SK-N-SH treated with all-trans-retinoic acid at 6 μM for 48 hours (cell line): ENCODE results near the gene VAMP1.

Experiments used
- ARNTL ChIP-seq: fragments of 450-650 bp; formaldehyde crosslinking; IDR thresholded peaks from 2 replicates; pipeline ENCODE4 v1.5.0; 2020; ENCODE audit warnings: low read depth, mild to moderate bottlenecking, moderate library complexity, borderline replicate concordance
- ISL1 ChIP-seq: fragments of 250-450 bp; sonication (Bioruptor Pico); IDR thresholded peaks from 2 replicates; pipeline ENCODE4 v2.1.2; 2022; ENCODE audit warnings: mild to moderate bottlenecking, moderate library complexity
- OSR1 ChIP-seq: fragments of 250-450 bp; sonication (Bioruptor Pico); IDR thresholded peaks from 2 replicates; pipeline ENCODE4 v1.8.0; 2022; ENCODE audit warnings: moderate library complexity, mild to moderate bottlenecking, inconsistent platforms
- PPARA ChIP-seq: fragments of 250-450 bp; sonication (Bioruptor Pico); IDR thresholded peaks from 2 replicates; pipeline ENCODE4 v1.5.0; 2020; ENCODE audit warnings: mild to moderate bottlenecking, borderline replicate concordance
- RARB ChIP-seq: fragments of 250-450 bp; sonication (Bioruptor Pico); IDR thresholded peaks from 2 replicates; pipeline ENCODE4 v1.8.0; 2021; ENCODE audit warnings: mild to moderate bottlenecking, moderate library complexity
- TCF4 ChIP-seq: fragments of 250-450 bp; sonication (Bioruptor Pico); IDR thresholded peaks from 2 replicates; pipeline ENCODE4 v1.8.0; 2021; ENCODE audit warnings: mild to moderate bottlenecking, moderate library complexity, borderline replicate concordance
- TSHZ2 ChIP-seq: fragments of 250-450 bp; sonication (Bioruptor Pico); IDR thresholded peaks from 2 replicates; pipeline ENCODE4 v1.5.0; 2020; ENCODE audit warnings: mild to moderate bottlenecking, moderate library complexity
- TF ChIP-seq, protein P1 (sequence below): fragments of 250-450 bp; sonication (Bioruptor Pico); IDR thresholded peaks from 2 replicates; pipeline ENCODE4 v1.8.0; 2020; ENCODE audit warnings: mild to moderate bottlenecking, moderate library complexity, borderline replicate concordance
- TF ChIP-seq, protein P2 (sequence below): fragments of 250-450 bp; sonication (Bioruptor Pico); IDR thresholded peaks from 2 replicates; pipeline ENCODE4 v1.8.0; 2021; ENCODE audit warnings: low read depth, mild to moderate bottlenecking, moderate library complexity, borderline replicate concordance
- TF ChIP-seq, protein P3 (sequence below): fragments of 250-450 bp; sonication (Bioruptor Pico); IDR thresholded peaks from 2 replicates; pipeline ENCODE4 v1.5.1; 2021; ENCODE audit warnings: mild to moderate bottlenecking, moderate library complexity

DNA sequence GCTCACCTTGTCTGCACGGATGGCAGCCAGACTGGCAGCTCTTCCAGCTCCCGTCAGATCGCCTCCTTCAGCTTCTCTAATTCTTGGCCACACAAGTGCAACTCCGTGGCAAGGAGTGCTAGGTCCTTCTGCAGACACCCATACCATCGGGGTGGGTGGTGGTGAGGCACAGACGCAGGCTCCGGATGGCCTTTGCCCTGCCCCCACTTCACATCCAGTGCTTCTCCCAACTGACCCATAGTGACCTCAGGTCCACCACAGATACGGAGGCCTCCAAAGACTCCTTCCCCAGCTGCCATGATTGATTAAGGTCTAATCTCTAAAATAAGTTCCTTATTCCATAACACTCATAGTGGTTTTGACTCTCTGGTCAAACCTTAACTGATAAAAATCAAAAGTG lies 45.6 kb downstream of the VAMP1 start:
- TF ChIP-seq, protein P1, sequence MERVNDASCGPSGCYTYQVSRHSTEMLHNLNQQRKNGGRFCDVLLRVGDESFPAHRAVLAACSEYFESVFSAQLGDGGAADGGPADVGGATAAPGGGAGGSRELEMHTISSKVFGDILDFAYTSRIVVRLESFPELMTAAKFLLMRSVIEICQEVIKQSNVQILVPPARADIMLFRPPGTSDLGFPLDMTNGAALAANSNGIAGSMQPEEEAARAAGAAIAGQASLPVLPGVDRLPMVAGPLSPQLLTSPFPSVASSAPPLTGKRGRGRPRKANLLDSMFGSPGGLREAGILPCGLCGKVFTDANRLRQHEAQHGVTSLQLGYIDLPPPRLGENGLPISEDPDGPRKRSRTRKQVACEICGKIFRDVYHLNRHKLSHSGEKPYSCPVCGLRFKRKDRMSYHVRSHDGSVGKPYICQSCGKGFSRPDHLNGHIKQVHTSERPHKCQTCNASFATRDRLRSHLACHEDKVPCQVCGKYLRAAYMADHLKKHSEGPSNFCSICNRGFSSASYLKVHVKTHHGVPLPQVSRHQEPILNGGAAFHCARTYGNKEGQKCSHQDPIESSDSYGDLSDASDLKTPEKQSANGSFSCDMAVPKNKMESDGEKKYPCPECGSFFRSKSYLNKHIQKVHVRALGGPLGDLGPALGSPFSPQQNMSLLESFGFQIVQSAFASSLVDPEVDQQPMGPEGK (CRISPR knock-in tag): no peak
- TF ChIP-seq TCF4 (CRISPR knock-in tag) (no peak), RARB (CRISPR knock-in tag) (no peak), ARNTL (no peak), OSR1 (CRISPR knock-in tag) (no peak), TSHZ2 (CRISPR knock-in tag) (no peak), PPARA (no peak), ISL1 (CRISPR knock-in tag) (no peak)
- TF ChIP-seq, protein P2, sequence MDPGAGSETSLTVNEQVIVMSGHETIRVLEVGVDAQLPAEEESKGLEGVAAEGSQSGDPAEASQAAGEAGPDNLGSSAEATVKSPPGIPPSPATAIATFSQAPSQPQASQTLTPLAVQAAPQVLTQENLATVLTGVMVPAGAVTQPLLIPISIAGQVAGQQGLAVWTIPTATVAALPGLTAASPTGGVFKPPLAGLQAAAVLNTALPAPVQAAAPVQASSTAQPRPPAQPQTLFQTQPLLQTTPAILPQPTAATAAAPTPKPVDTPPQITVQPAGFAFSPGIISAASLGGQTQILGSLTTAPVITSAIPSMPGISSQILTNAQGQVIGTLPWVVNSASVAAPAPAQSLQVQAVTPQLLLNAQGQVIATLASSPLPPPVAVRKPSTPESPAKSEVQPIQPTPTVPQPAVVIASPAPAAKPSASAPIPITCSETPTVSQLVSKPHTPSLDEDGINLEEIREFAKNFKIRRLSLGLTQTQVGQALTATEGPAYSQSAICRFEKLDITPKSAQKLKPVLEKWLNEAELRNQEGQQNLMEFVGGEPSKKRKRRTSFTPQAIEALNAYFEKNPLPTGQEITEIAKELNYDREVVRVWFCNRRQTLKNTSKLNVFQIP (CRISPR knock-in tag): no peak
- TF ChIP-seq, protein P3, sequence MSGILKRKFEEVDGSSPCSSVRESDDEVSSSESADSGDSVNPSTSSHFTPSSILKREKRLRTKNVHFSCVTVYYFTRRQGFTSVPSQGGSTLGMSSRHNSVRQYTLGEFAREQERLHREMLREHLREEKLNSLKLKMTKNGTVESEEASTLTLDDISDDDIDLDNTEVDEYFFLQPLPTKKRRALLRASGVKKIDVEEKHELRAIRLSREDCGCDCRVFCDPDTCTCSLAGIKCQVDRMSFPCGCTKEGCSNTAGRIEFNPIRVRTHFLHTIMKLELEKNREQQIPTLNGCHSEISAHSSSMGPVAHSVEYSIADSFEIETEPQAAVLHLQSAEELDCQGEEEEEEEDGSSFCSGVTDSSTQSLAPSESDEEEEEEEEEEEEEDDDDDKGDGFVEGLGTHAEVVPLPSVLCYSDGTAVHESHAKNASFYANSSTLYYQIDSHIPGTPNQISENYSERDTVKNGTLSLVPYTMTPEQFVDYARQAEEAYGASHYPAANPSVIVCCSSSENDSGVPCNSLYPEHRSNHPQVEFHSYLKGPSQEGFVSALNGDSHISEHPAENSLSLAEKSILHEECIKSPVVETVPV (CRISPR knock-in tag): no peak
